IMR-90 (cell line): ENCODE data around the gene MEIS1. TPM values are rescaled to one million over a fixed set of nuclear protein-coding genes. Genes with fewer than 3 reads are reported as not detected.

Experiments
- ATAC-seq: fragments of 200-7000 bp; cut with Tn5 transposase; 2 replicates; pipeline ENCODE4 v1.9.1; 2020; ENCODE audit warnings: low read depth, mild to moderate bottlenecking, moderate library complexity
- BruUV-seq: library from RNA; stranded (reverse); fragments of 400-500 nt; replicated peaks from 2 replicates; lab custom pipeline; 2021; lab: Mats Ljungman, UMichigan
- CTCF ChIA-PET: fragments of 300-600 bp; formaldehyde crosslinking; extraction: SDS; loops from one replicate; lab custom pipeline; 2021; ENCODE audit warnings: antibody characterized with exemption; lab: Yijun Ruan, JAX
- POLR2A ChIA-PET: fragments of 300-600 bp; sonication (Branson Sonifier 250); formaldehyde crosslinking; loops from one replicate; lab custom pipeline; 2022; ENCODE audit warnings: antibody characterized with exemption; ENCODE audit not compliant: unreplicated experiment; lab: Charles Lee
- DNase-seq: peaks from one replicate; pipeline ENCODE4 v3.0.0; 2013
- H2AFZ ChIP-seq: replicated peaks from 2 replicates; pipeline ENCODE3; 2013; ENCODE audit warnings: low read length, mild to moderate bottlenecking; ENCODE audit not compliant: poor library complexity
- H2AK5ac ChIP-seq: 2 replicates; pipeline ENCODE4 v1.6.1; 2013; ENCODE audit warnings: low read depth, low read length, inconsistent platforms
- H2AK9ac ChIP-seq: replicated peaks from 2 replicates; pipeline ENCODE3; 2013; ENCODE audit warnings: mild to moderate bottlenecking, low read depth, low read length, moderate library complexity; ENCODE audit not compliant: poor library complexity
- H2BK120ac ChIP-seq: 2 replicates; pipeline ENCODE4 v1.6.1; 2013; ENCODE audit warnings: low read depth, low read length, inconsistent platforms
- H2BK15ac ChIP-seq: 3 replicates; pipeline ENCODE4 v1.6.1; 2013; ENCODE audit warnings: low read depth, low read length, inconsistent platforms
- H2BK20ac ChIP-seq: 2 replicates; pipeline ENCODE4 v1.6.1; 2013; ENCODE audit warnings: low read depth, mild to moderate bottlenecking, inconsistent platforms, low read length, moderate library complexity
- H2BK5ac ChIP-seq: 2 replicates; pipeline ENCODE4 v1.6.1; 2013; ENCODE audit warnings: mild to moderate bottlenecking, low read depth, low read length, inconsistent platforms; ENCODE audit not compliant: poor library complexity, severe bottlenecking
- H3K14ac ChIP-seq: replicated peaks from 2 replicates; pipeline ENCODE4 v1.6.1; 2013; ENCODE audit warnings: low read depth, low read length, inconsistent platforms
- H3K18ac ChIP-seq: 2 replicates; pipeline ENCODE4 v1.6.1; 2013; ENCODE audit warnings: low read depth, low read length, control low read depth
- H3K23ac ChIP-seq: 2 replicates; pipeline ENCODE4 v1.6.1; 2013; ENCODE audit warnings: low read depth, low read length, inconsistent platforms
- H3K27ac ChIP-seq: 2 replicates; pipeline ENCODE4 v1.5.1; 2013; ENCODE audit warnings: mild to moderate bottlenecking, control low read depth, low read length; ENCODE audit not compliant: insufficient read depth
- H3K27me3 ChIP-seq: 2 replicates; pipeline ENCODE4 v1.6.1; 2013; ENCODE audit warnings: low read length; ENCODE audit not compliant: control insufficient read depth, insufficient read depth
- H3K36me3 ChIP-seq: 2 replicates; pipeline ENCODE4 v1.6.1; 2013; ENCODE audit warnings: low read length, mixed read lengths; ENCODE audit not compliant: control insufficient read depth, insufficient read depth
- H3K4ac ChIP-seq: 2 replicates; pipeline ENCODE4 v1.6.1; 2013; ENCODE audit warnings: low read depth, low read length, inconsistent platforms
- H3K4me1 ChIP-seq: 2 replicates; pipeline ENCODE4 v1.6.1; 2013; ENCODE audit warnings: low read length, mixed read lengths; ENCODE audit not compliant: control insufficient read depth, insufficient read depth
- H3K4me2 ChIP-seq: 2 replicates; pipeline ENCODE4 v1.6.1; 2013; ENCODE audit warnings: low read depth, mild to moderate bottlenecking, control low read depth, low read length, moderate library complexity
- H3K4me3 ChIP-seq: 2 replicates; pipeline ENCODE4 v1.5.1; 2013; ENCODE audit warnings: low read depth, mild to moderate bottlenecking, control low read depth, low read length, moderate library complexity; ENCODE audit not compliant: insufficient read depth
- H3K56ac ChIP-seq: 2 replicates; pipeline ENCODE4 v1.6.1; 2013; ENCODE audit warnings: low read length, inconsistent platforms; ENCODE audit not compliant: insufficient read depth; ENCODE audit errors: extremely low read depth
- H3K79me1 ChIP-seq, 2 experiments: 2 replicates each; pipeline ENCODE4 v1.6.1; 2013; ENCODE audit warnings: low read length in 2 of 2, inconsistent platforms in 1 of 2, low read depth in 1 of 2
- H3K9ac ChIP-seq: 2 replicates; pipeline ENCODE4 v1.6.1; 2013; ENCODE audit warnings: low read depth, low read length, control low read depth
- H3K9me1 ChIP-seq: 2 replicates; pipeline ENCODE4 v1.6.1; 2013; ENCODE audit warnings: low read length, inconsistent platforms; ENCODE audit not compliant: insufficient read depth
- H3K9me3 ChIP-seq: 2 replicates; pipeline ENCODE4 v1.6.1; 2013; ENCODE audit warnings: low read length; ENCODE audit not compliant: control insufficient read depth, insufficient read depth
- H4K20me1 ChIP-seq: 2 replicates; pipeline ENCODE4 v1.6.1; 2013; ENCODE audit warnings: low read length, inconsistent platforms; ENCODE audit not compliant: insufficient read depth
- H4K5ac ChIP-seq: 2 replicates; pipeline ENCODE4 v1.6.1; 2013; ENCODE audit warnings: mild to moderate bottlenecking, low read depth, low read length, control low read depth
- H4K8ac ChIP-seq, 2 experiments: 2 replicates each; pipeline ENCODE4 v1.6.1; 2013; ENCODE audit warnings: low read depth in 2 of 2, low read length in 2 of 2, control low read depth in 1 of 2, inconsistent platforms in 1 of 2
- H4K91ac ChIP-seq: 2 replicates; pipeline ENCODE4 v1.6.1; 2013; ENCODE audit warnings: low read depth, low read length, inconsistent platforms; ENCODE audit not compliant: insufficient read depth
- FOS ChIP-seq: fragments of 150-350 bp; IDR thresholded peaks from 2 replicates; pipeline ENCODE4 v1.6.1; 2016; ENCODE audit warnings: low read depth, low read length
- MAZ ChIP-seq: IDR thresholded peaks from 2 replicates; pipeline ENCODE4 v1.6.1; 2012; ENCODE audit warnings: low read depth, mild to moderate bottlenecking, low read length, improper control_type of control experiment, moderate library complexity, borderline replicate concordance
- POLR2A ChIP-seq: IDR thresholded peaks from 2 replicates; pipeline ENCODE4 v1.6.1; 2012; ENCODE audit warnings: mild to moderate bottlenecking, low read depth, low read length
- WGBS, 2 experiments: methylation state at CpG; one replicate each; pipeline versions ENCODE4 v1.1.5 to v1.1.7; 2013; ENCODE audit warnings: missing lambda C conversion rate in 2 of 2; ENCODE audit not compliant: insufficient read length in 1 of 2; ENCODE audit errors: extremely low coverage in 2 of 2; 5-methylcytosine and 5-hydroxymethylcytosine counted together
- dilution Hi-C: fragments of 300-500 bp; cut with HindIII; formaldehyde crosslinking; loops from one replicate; pipeline ENCODE4 v1.14.3; 2018; ENCODE audit warnings: low sequenced_read_pairs; ENCODE audit not compliant: unreplicated experiment
- in situ Hi-C: fragments of 300-500 bp; cut with MboI; formaldehyde crosslinking; loops from 3 replicates; pipeline ENCODE4 v1.14.3; 2019; ENCODE audit warnings: low sequenced_read_pairs, inconsistent platforms, mixed read lengths
- intact Hi-C: fragments of 100-400 bp; cut with micrococcal nuclease; formaldehyde crosslinking; loops from 2 replicates; pipeline ENCODE4 v1.10.0; 2022
- polyA plus RNA-seq, 3 experiments: library from polyadenylated mRNA; depleted of rRNA; stranded (reverse); fragments of >200 nt; gene quantifications; 2 replicates each; pipeline ENCODE4 v1.2.3, GENCODE V29; 2012; ENCODE audit warnings: low replicate concordance in 1 of 3
- total RNA-seq: library from RNA; depleted of rRNA; stranded (reverse); fragments of >200 nt; gene quantifications from 2 replicates; pipeline ENCODE4 v1.2.3, GENCODE V29; 2012

The MEIS1 gene
- total and polyA plus RNA-seq, 2 of the 4 experiments (the other 2 are of a cell fraction), result 54.4 to 157 TPM

- peak overlapping the region; percentile 88 for H3K14ac ChIP-seq
- peak overlapping the region; percentile 93 for H2AFZ ChIP-seq
- H4K5ac ChIP-seq, result peak overlapping the region; percentile 86
- WGBS, 2 experiments, result 0% methylated on average over 15 of the region's 57 CpGs; no CpG with 5 or more reads in 1 of the 2 experiments
- no peaks in the 10 kb centered on the region for H4K20me1 ChIP-seq
- H3K9me3 ChIP-seq, result no peaks in the 10 kb centered on the region
- intact Hi-C loops, result loop anchor here (1.0 to 5.0 kb wide), 3 partner anchors 211 to 1069 kb away; partner anchors contain the start of gene ETAA1
- H3K18ac ChIP-seq, result peak overlapping the region; percentile 93
- ATAC-seq (peak; percentile 32), DNase-seq (peak; percentile 63)
- peak overlapping the region; percentile 78 for H2AK5ac ChIP-seq
- in situ Hi-C loops, result loop anchor here (5.0 to 25.0 kb wide), 6 partner anchors 263 to 1456 kb away; no protein-coding TSS in a partner anchor
- peak overlapping the region; percentile 90 to 95 for H4K8ac ChIP-seq
- peak overlapping the region; percentile 96 for H2BK120ac ChIP-seq
- peaks cover 21% of the 10 kb centered on the region for H3K4me1 ChIP-seq
- H3K4me3 ChIP-seq, result peak overlapping the region; percentile 43
- peak overlapping the region; percentile 91 for H2AK9ac ChIP-seq
- BruUV-seq, result no TSS peak
- H2BK15ac ChIP-seq, result peak overlapping the region; percentile 89; the same call in 2 of the 3 replicates
- H3K56ac ChIP-seq, result peak overlapping the region; percentile 93
- peak overlapping the region; percentile 96 for H3K4me2 ChIP-seq
- peak overlapping the region; percentile 94 for H2BK20ac ChIP-seq
- H3K4ac ChIP-seq, result peak overlapping the region; percentile 92
- peak overlapping the region; percentile 90 for H3K27ac ChIP-seq
- CTCF ChIA-PET, result no interaction called here
- TF ChIP-seq POLR2A, result peak; percentile 34; the same call in 1 of the 2 replicates
- no peak for TF ChIP-seq FOS
- peak; percentile 38; the same call in 1 of the 2 replicates for TF ChIP-seq MAZ
- peak overlapping the region; percentile 88 for H3K9ac ChIP-seq
- H3K27me3 ChIP-seq, result no peaks in the 10 kb centered on the region
- H3K79me1 ChIP-seq, result peaks cover 4 to 42% of the 10 kb centered on the region in 2 experiments; a peak in 3 of 4 replicates
- H4K91ac ChIP-seq, result peak overlapping the region; percentile 98
- dilution Hi-C loops, result no loop called here
- no peaks in the 10 kb centered on the region for H3K36me3 ChIP-seq
- H2BK5ac ChIP-seq, result peak overlapping the region; percentile 85
- H3K23ac ChIP-seq, result peak overlapping the region; percentile 99
- POLR2A ChIA-PET, result interaction anchor here (0.8 to 1.5 kb wide), 2 partner anchors 147 to 656 kb away, joined by 3 read pairs; partner anchors contain the start of gene MEIS1
- 0 out of 2 replicates have a peak, but pooled peaks cover 6% of the 10 kb centered on the region for H3K9me1 ChIP-seq
Observed at GRCh38 chr2:66581339-66582103, 146.6 kb downstream of the MEIS1 start.
